Activated T-cell treated with anti-CD3 and anti-CD28 coated beads, Interleukin-2, amount 50 U/mL, for 48 hours (primary cell): Measurements from ENCODE around the gene SRGAP3.

Experiments used
- DNase-seq, 2 experiments: peaks; one replicate each; pipeline ENCODE4 v3.0.0-alpha.2; 2020

SRGAP3 gene

GRCh38 chr3:9223672-9224071 lies 25.8 kb downstream of the SRGAP3 start:
- DNase-seq: no peak

GRCh38 chr3:9222956-9223639 lies 26.3 kb downstream of the SRGAP3 start:
- DNase-seq: no peak

GRCh38 chr3:9222049-9222448 lies 27.4 kb downstream of the SRGAP3 start:
- no peak for DNase-seq

- no peak for DNase-seq
Observed at GRCh38 chr3:9218514-9218846, 31.0 kb downstream of the SRGAP3 start.

GRCh38 chr3:9217784-9218513 lies 31.5 kb downstream of the SRGAP3 start:
- no peak for DNase-seq

- no peak for DNase-seq
Observed at GRCh38 chr3:9216736-9217135, 32.7 kb downstream of the SRGAP3 start.

- no peak for DNase-seq
Observed at GRCh38 chr3:9214599-9214998, 34.8 kb downstream of the SRGAP3 start.

- no peak for DNase-seq
Observed at GRCh38 chr3:9214185-9214584, 35.3 kb downstream of the SRGAP3 start.

GRCh38 chr3:9213019-9213634 lies 36.3 kb downstream of the SRGAP3 start:
- no peak for DNase-seq

GRCh38 chr3:9211155-9211950 lies 38.1 kb downstream of the SRGAP3 start:
- DNase-seq: peak in 1 of 2 experiments; percentile 26

GRCh38 chr3:9209777-9210176 lies 39.7 kb downstream of the SRGAP3 start:
- DNase-seq: no peak

GRCh38 chr3:9208605-9209152 lies 40.8 kb downstream of the SRGAP3 start:
- DNase-seq: no peak

- no peak for DNase-seq
Observed at GRCh38 chr3:9207116-9207763, 42.2 kb downstream of the SRGAP3 start.

GRCh38 chr3:9206287-9206686 lies 43.2 kb downstream of the SRGAP3 start:
- no peak for DNase-seq

GRCh38 chr3:9205345-9206143 lies 43.9 kb downstream of the SRGAP3 start:
- no peak for DNase-seq

GRCh38 chr3:9204253-9204992 lies 45.0 kb downstream of the SRGAP3 start:
- no peak for DNase-seq

GRCh38 chr3:9203317-9203716 lies 46.1 kb downstream of the SRGAP3 start:
- DNase-seq: no peak

- no peak for DNase-seq
Observed at GRCh38 chr3:9202546-9202945, 46.9 kb downstream of the SRGAP3 start.

GRCh38 chr3:9201955-9202354 lies 47.5 kb downstream of the SRGAP3 start:
- no peak for DNase-seq

GRCh38 chr3:9201266-9201665 lies 48.2 kb downstream of the SRGAP3 start:
- no peak for DNase-seq

- DNase-seq: no peak
Observed at GRCh38 chr3:9199775-9200174, 49.7 kb downstream of the SRGAP3 start.
